ENCODE measurements around the gene GSTT2.
A peak's percentile ranks its signal among the peaks of the same experiment; 100 is the strongest.

The GSTT2 gene

GRCh38 chr22:24002851-24003250 is 22.9 kb downstream of the GSTT2 start:
- Histone ChIP-seq H3K36me3 (no peaks in the 10 kb centered on the region), H3K9ac (no peak overlapping the region), H4K20me1 (no peaks in the 10 kb centered on the region), H3K9me3 (replicated peaks in 1 of 11) (no peaks in the 10 kb centered on the region), H3K4me1 (peaks cover 7 to 21% (median 18%) of the 10 kb centered on the region in 10 experiments; a peak in 15 of 20 replicates), H3K27me3 (no peaks in the 10 kb centered on the region), H3K4me2 (no peak overlapping the region), H3K27ac (no peak overlapping the region), H3K4me3 (no peak overlapping the region)
- no peak for TF ChIP-seq Cebpa-rat (IDR thresholded peaks at IDR 0.05)

GRCh38 chr22:24003887-24004286 is 24.0 kb downstream of the GSTT2 start:
- Histone ChIP-seq H3K27me3 (no peaks in the 10 kb centered on the region), H3K4me2 (no peak overlapping the region; a peak in 1 of 22 replicates), H3K4me3 (no peak overlapping the region), H3K4me1 (peaks cover 7 to 21% (median 18%) of the 10 kb centered on the region in 10 experiments; a peak in 15 of 20 replicates), H3K9ac (no peak overlapping the region), H4K20me1 (no peaks in the 10 kb centered on the region), H3K27ac (no peak overlapping the region), H3K36me3 (no peaks in the 10 kb centered on the region), H3K9me3 (replicated peaks in 1 of 11) (no peaks in the 10 kb centered on the region)
- TF ChIP-seq Cebpa-rat (IDR thresholded peaks at IDR 0.05), result no peak

GRCh38 chr22:24005201-24005600 is 25.3 kb downstream of the GSTT2 start, which contains the start of gene GSTT4:
Gene GSTT4 (minus strand): TSS chr22:24005453. CDS start chr22:24005356, 97 bp downstream.
- H3K27ac ChIP-seq, result peak within 1 kb of the TSS in 3 of 11 experiments; percentile 2 to 11 (median 7); a peak in 1 of 22 replicates
- H3K4me2 ChIP-seq, result peak within 1 kb of the TSS; percentile 8 to 72 (median 59); a peak in 21 of 22 replicates
- H3K9ac ChIP-seq, result peak within 1 kb of the TSS in 5 of 11 experiments; percentile 0 to 48 (median 35); a peak in 7 of 22 replicates

GRCh38 chr22:24006207-24006913 is 26.4 kb downstream of the GSTT2 start:
- no peak for TF ChIP-seq Cebpa-rat (IDR thresholded peaks at IDR 0.05)
- Histone ChIP-seq H3K4me1 (peaks cover 7 to 26% (median 24%) of the 10 kb centered on the region in 10 experiments; a peak in 16 of 20 replicates), H3K4me3 (no peak overlapping the region), H4K20me1 (no peaks in the 10 kb centered on the region), H3K9ac (no peak overlapping the region), H3K36me3 (no peaks in the 10 kb centered on the region), H3K4me2 (peak overlapping the region in 2 of 11 experiments; percentile 19 to 66; a peak in 1 of 22 replicates), H3K27ac (no peak overlapping the region), H3K9me3 (replicated peaks in 1 of 11) (peaks cover 0 to 9% (median 7%) of the 10 kb centered on the region in 11 experiments; a peak in 7 of 22 replicates), H3K27me3 (no peaks in the 10 kb centered on the region)

More at GRCh38 chr22:24005201-24005600, 25.3 kb downstream of the GSTT2 start, which contains the start of gene GSTT4:
- H3K36me3 ChIP-seq, result no peaks in the 10 kb centered on the region
- H4K20me1 ChIP-seq, result no peaks in the 10 kb centered on the region
- H3K4me1 ChIP-seq, result peaks cover 7 to 21% (median 18%) of the 10 kb centered on the region in 10 experiments; a peak in 15 of 20 replicates
- no peak for TF ChIP-seq Cebpa-rat (IDR thresholded peaks at IDR 0.05)
- H3K27me3 ChIP-seq, result no peaks in the 10 kb centered on the region
- H3K9me3 ChIP-seq (replicated peaks in 1 of 11), result peaks cover 0 to 9% (median 7%) of the 10 kb centered on the region in 11 experiments; a peak in 7 of 22 replicates
- no peak within 1 kb of the TSS for H3K4me3 ChIP-seq

- Histone ChIP-seq H3K27me3 (no peaks in the 10 kb centered on the region), H4K20me1 (peaks cover 0 to 2% (median 0%) of the 10 kb centered on the region in 11 experiments; a peak in 1 of 22 replicates), H3K4me1 (peaks cover 7 to 29% (median 25%) of the 10 kb centered on the region in 10 experiments; a peak in 16 of 20 replicates), H3K9me3 (replicated peaks in 1 of 11) (peaks cover 0 to 9% (median 7%) of the 10 kb centered on the region in 11 experiments; a peak in 7 of 22 replicates), H3K27ac (no peak overlapping the region), H3K9ac (no peak overlapping the region), H3K4me2 (no peak overlapping the region), H3K36me3 (no peaks in the 10 kb centered on the region), H3K4me3 (no peak overlapping the region)
- TF ChIP-seq Cebpa-rat (IDR thresholded peaks at IDR 0.05), result no peak
These were observed 26.9 kb downstream of the GSTT2 start for GRCh38 chr22:24006914-24007214.

- no peak overlapping the region for H3K4me3 ChIP-seq
- no peak for TF ChIP-seq Cebpa-rat (IDR thresholded peaks at IDR 0.05)
These were observed 27.5 kb downstream of the GSTT2 start for GRCh38 chr22:24007253-24008021.

GRCh38 chr22:24008022-24008283 is 28.0 kb downstream of the GSTT2 start:
- Histone ChIP-seq H3K4me3 (no peak overlapping the region), H3K9me3 (replicated peaks in 1 of 11) (peaks cover 0 to 9% (median 7%) of the 10 kb centered on the region in 11 experiments; a peak in 7 of 22 replicates), H3K36me3 (no peaks in the 10 kb centered on the region), H4K20me1 (peaks cover 0 to 13% (median 0%) of the 10 kb centered on the region in 11 experiments; a peak in 4 of 22 replicates), H3K9ac (no peak overlapping the region), H3K4me2 (no peak overlapping the region), H3K4me1 (peaks cover 17 to 40% (median 35%) of the 10 kb centered on the region in 10 experiments), H3K27ac (no peak overlapping the region), H3K27me3 (no peaks in the 10 kb centered on the region)
- no peak for TF ChIP-seq Cebpa-rat (IDR thresholded peaks at IDR 0.05)

More at GRCh38 chr22:24007253-24008021, 27.5 kb downstream of the GSTT2 start:
- H3K9ac ChIP-seq, result no peak overlapping the region
- H3K4me2 ChIP-seq, result no peak overlapping the region
- peaks cover 0 to 8% (median 0%) of the 10 kb centered on the region in 11 experiments; a peak in 3 of 22 replicates for H4K20me1 ChIP-seq
- H3K27me3 ChIP-seq, result no peaks in the 10 kb centered on the region
- no peaks in the 10 kb centered on the region for H3K36me3 ChIP-seq
- no peak overlapping the region for H3K27ac ChIP-seq
- peaks cover 12 to 35% (median 30%) of the 10 kb centered on the region in 10 experiments for H3K4me1 ChIP-seq
- H3K9me3 ChIP-seq (replicated peaks in 1 of 11), result peaks cover 0 to 9% (median 7%) of the 10 kb centered on the region in 11 experiments; a peak in 7 of 22 replicates

GRCh38 chr22:24008381-24009226 is 28.7 kb downstream of the GSTT2 start:
- Histone ChIP-seq H4K20me1 (peaks cover 0 to 18% (median 0%) of the 10 kb centered on the region in 11 experiments; a peak in 4 of 22 replicates), H3K4me2 (no peak overlapping the region), H3K36me3 (0 out of 22 replicates have a peak, but pooled peaks cover 0 to 2% (median 0%) of the 10 kb centered on the region in 11 experiments), H3K9ac (no peak overlapping the region), H3K4me3 (no peak overlapping the region), H3K4me1 (peaks cover 24 to 44% (median 38%) of the 10 kb centered on the region in 10 experiments), H3K27me3 (no peaks in the 10 kb centered on the region), H3K9me3 (replicated peaks in 1 of 11) (peaks cover 0 to 9% (median 7%) of the 10 kb centered on the region in 11 experiments; a peak in 7 of 22 replicates), H3K27ac (no peak overlapping the region)
- no peak for TF ChIP-seq Cebpa-rat (IDR thresholded peaks at IDR 0.05)

All from BLaER1 treated with 17β-estradiol and CSF1 and Interleukin-3, amounts not matched to agents 10 nM and 100 nM (cell line).